Glomerular visceral epithelial cell (primary cell): ENCODE measurements around the gene PRLR.

ENCODE experiments used
- DNase-seq: peaks from one replicate; pipeline ENCODE4 v3.0.0-alpha.2; 2016; ENCODE audit errors: extremely low spot score

PRLR gene

GRCh38 chr5:35233601-35234000, 3.3 kb upstream of the PRLR start:
- no peak for DNase-seq

DNA sequence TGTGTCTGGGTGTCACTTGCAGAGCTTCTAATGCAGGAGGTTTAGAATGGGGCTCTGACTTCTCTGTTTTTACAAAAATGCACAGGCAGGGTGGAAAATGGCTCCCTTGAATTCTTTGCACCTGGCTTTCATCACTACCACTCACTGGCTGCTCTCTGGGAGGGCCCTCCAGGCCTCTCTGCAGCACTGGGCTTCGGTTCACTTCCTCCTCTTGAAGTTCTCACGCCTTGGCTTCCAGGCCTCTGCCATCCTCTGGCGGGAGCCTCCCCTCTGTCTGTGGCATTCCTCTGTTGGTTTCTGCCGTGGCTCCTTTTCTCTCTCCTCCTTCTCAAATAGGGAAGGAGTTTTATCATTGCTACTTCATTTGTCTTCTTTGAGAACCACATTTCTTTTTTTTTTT, 2.8 kb upstream of the PRLR start:
- no peak for DNase-seq

DNA sequence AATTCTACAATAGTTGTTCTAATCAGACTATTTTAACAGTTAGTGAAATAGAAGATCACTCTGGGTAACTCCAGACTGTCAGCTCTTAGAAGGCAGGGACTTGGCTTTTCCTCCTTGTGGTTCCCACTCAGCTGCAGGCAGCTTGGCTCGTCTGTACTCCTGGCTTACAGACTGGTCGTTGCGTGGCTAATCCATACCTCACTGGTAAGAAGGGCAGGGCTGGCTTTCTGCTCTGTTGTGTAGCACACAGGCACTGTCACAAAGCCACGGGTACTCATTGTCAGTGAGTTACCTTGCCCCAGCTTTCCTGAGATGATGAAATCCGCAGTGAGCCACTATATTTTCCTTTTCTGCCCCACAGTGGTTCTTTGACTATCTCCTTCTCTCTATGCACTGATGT, 1.8 kb upstream of the PRLR start:
- no peak for DNase-seq

- peak; percentile 20 for DNase-seq
Measured at GRCh38 chr5:35229076-35230037, 930 bp downstream of the PRLR start.

DNA sequence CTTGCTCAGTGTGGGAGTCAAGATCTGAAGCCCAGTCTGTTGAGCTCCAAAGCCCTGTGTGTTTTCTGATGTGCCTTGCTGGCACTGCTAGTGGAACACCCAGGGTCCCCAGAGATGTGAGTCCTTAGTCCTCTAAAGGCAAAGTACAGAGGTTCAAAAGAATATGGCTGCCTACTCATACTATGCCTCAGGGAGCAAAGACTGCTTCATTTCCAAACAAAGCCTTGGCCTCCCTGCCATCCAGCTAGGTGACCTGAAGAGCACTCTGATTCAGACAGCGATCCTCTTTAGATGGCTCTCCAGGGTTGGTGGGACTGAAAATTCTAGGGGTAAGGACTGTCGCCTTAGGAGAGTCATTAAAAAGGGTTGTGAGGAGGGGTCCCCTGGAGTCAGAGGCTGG, 2.0 kb downstream of the PRLR start:
- DNase-seq = no peak

DNA sequence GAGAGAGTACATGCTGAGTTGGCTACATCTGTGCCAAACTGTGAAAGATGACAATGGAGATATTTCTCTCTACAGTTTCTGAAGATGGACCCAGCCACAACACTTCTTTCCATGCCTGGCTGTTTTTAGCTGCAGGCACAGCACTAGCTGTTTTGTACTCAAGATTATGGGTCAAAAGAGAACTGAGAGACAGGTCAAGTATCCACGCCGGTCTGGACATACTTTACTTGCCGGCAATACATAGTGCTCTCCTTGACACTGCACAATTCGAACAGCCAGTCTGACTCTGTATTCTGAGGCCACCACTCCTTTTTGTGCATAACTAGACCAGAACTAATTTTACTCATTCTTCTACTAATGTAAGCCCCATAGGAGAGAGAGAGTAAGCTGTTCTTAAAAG, 2.6 kb downstream of the PRLR start:
- DNase-seq = no peak

GRCh38 chr5:35223787-35224395, 6.4 kb downstream of the PRLR start:
- no peak for DNase-seq

DNA sequence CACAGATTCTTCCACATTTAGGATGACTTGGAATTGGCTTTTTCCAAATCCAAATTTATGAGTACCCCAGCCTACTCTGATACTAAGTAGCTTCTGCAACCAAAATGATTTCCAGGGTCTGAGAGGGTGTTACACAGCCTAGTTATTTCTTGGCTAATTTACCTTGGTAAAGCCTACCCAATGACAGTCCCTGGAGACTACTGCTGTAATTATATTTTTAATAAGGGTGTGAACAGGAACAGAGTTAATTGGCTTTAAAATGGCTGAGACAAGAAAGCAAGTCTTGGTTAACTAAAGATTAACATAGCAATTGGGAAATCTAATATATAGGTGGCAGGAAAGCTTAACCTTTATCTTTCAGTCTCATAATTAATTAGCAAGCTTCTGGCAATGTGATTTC, 9.3 kb downstream of the PRLR start:
- no peak for DNase-seq

GRCh38 chr5:35218981-35219380, 11.3 kb downstream of the PRLR start:
- DNase-seq = no peak

DNA sequence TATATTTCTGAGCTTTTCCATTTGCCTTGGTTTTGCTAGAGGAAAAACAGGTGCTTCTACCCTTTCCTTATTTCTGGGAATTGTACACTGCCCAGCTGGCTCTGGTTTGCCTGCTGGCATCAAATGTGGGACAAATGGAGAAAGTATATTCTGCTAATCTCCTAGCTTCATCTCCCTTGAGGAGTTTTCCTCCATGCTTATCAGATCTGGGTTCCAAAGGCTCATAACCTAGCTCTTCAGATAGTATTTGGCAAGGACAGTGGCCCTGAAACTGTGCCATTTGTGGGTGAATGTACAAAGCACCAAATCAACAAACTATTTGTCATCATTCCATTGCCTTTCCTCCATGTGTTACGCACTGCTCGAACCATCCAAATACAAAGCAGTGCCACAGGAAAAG, 16.2 kb downstream of the PRLR start:
- no peak for DNase-seq

- no peak for DNase-seq
Measured at GRCh38 chr5:35213608-35214007, 16.7 kb downstream of the PRLR start.

DNA sequence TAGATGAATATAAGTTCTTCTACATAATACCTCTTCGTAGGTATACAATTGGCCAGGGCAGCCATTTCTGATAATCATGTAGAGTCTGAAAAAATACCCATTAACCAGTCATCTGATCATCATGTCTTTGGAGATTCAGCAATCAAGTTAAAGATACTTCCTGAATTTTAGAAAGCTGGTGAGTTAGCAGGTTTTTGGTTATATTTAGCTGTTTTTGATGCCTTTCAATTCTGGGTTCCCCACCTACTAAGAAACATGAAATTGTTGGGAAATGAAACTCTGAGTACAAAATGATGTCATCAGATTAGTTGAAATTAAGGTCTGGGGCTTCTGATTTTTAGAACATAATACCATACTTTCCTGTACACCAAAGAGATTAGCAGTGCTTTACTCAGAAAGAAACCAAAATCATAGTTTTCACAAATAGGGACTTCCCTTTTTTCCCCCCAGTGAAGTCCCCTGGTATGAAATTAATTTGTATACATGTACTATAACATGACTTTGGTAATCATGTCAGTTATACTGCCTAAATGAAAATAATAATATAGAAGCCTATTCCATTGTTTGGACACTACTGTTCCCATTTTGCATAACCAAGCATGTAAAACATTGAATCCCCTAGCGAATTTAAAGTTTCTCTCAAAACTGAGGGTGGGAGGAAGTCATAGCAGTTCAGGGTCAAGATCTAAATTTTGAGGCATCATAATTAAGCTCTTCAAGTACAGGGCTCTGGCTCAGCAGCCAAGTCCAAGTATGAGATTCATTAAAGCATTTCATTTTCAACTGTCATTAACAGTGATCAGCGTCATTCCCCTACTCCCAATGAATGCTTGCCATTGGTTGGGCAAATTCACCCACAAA, 17.9 kb downstream of the PRLR start:
- no peak for DNase-seq

- DNase-seq = no peak
Measured at GRCh38 chr5:35209862-35210261, 20.4 kb downstream of the PRLR start.

DNA sequence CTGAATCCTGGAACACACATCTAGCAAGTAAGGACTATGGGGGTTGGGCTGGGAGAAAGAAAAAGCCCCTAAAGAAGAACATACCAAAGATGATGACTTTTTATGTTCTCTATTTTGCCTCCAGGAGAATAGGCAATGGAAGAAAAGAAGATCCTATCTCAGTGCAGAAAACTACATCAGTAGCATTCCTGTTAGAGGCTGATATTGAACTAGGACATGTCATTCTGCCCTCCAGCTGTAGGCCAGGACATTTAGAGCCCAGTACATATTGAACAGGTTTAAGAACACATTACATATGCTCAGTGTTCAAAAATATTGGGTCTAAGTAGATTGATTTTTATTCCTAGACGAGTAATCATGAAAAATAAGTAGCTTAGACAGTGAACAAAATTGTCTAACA, 24.7 kb downstream of the PRLR start:
- DNase-seq = no peak

GRCh38 chr5:35205186-35205585, 25.1 kb downstream of the PRLR start:
- no peak for DNase-seq

GRCh38 chr5:35203403-35203802, 26.9 kb downstream of the PRLR start:
- DNase-seq = no peak

DNA sequence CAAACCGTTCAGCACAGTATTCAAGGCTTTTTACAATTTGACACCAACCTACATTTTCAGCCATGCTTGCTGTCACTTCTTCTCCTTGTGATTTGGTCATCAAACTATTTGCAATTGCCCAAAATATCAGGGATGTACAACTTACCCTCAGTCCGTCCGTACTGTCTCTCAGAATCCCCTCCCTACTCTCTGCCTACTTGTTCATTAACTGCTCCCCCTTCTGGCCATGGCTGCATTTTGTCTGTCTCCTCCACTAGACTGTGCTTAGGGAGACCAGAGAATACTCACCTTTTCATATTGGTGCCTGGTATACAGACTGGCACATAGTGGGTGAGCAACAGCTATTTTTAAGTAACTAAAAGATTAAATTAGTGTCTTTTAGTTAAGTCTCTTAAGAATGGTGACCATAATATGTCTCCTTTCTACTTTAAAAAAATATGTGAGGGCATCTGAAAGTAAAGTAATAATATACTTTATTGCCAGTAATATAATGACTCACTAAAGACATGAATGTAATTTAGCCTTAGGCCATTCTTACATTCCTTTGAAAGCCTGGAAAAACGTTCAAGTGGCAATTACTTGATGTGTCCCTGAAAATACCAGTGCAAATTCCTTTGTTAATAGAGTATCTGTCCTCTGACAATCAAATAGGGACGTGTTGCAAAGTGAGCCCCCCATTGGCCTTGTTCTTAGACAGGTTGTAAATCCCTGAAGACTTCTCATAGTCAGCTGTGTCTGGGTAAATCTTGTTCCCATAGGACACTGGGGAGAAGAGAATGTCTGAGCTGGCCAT, 27.8 kb downstream of the PRLR start:
- peak; percentile 41 for DNase-seq

- DNase-seq = no peak
Measured at GRCh38 chr5:35201291-35201690, 29.0 kb downstream of the PRLR start.

GRCh38 chr5:35199886-35200285, 30.4 kb downstream of the PRLR start:
- no peak for DNase-seq

GRCh38 chr5:35198686-35199085, 31.6 kb downstream of the PRLR start:
- no peak for DNase-seq

DNA sequence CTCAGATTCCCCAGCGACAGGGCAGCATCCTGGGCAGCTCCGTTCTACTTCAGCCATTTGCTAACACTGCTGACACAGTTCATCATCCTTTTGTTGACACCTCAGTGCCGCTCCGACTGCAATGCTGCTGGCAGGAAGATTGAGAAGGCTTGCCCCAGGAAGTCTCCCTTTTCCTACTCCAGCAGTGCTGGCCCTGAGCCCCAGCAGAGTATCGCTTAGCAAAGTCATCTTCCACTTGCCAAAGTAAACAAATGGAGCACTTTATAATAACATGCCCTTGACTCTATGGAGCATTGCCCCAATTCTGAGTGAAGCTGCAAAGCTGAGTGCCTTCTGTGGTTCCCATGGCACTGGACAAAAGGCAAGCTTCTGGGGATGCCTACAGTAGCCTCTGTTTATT, 32.2 kb downstream of the PRLR start:
- DNase-seq = peak; percentile 30

DNA sequence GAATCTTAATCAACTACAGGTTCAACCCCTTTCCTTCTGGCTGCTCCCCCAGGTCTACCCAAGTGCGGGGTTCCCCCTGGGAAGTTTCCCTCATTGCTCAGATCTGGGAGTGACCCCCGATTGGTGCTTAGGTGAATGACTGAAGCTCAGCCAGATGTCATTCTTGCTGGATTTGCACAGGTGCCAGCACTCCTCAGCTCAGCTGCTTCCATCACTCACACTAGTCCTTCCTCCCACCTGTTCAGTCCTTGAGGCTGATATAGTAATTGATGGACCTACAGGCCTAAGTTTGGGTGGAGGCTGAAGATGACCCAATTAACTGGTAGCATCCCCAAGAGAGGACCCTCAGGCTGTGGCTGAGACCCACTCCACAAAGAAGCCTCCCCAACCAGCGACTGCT, 32.9 kb downstream of the PRLR start:
- no peak for DNase-seq
